Measurements from ENCODE around the gene ARHGAP15.

ARHGAP15 gene

GRCh38 chr2:143690235-143690634, 561.0 kb downstream of the ARHGAP15 start:
- no peak for DNase-seq (ENCODE audit: low read depth)

GRCh38 chr2:143691121-143691520, 561.9 kb downstream of the ARHGAP15 start:
- no peak for DNase-seq (ENCODE audit: low read depth)

GRCh38 chr2:143692162-143692561, 562.9 kb downstream of the ARHGAP15 start:
- no peak for DNase-seq (ENCODE audit: low read depth)

- DNase-seq (ENCODE audit: low read depth): no peak
Observed at GRCh38 chr2:143692967-143693366, 563.7 kb downstream of the ARHGAP15 start.

GRCh38 chr2:143694335-143694734, 565.1 kb downstream of the ARHGAP15 start:
- DNase-seq (ENCODE audit: low read depth): no peak

- DNase-seq (ENCODE audit: low read depth): no peak
Observed at GRCh38 chr2:143696651-143697050, 567.4 kb downstream of the ARHGAP15 start.

GRCh38 chr2:143697744-143698143, 568.5 kb downstream of the ARHGAP15 start:
- no peak for DNase-seq (ENCODE audit: low read depth)

- DNase-seq (ENCODE audit: low read depth): no peak
Observed at GRCh38 chr2:143698352-143698751, 569.1 kb downstream of the ARHGAP15 start.

- DNase-seq (ENCODE audit: low read depth): no peak
Observed at GRCh38 chr2:143698888-143699570, 569.8 kb downstream of the ARHGAP15 start.

- DNase-seq (ENCODE audit: low read depth): no peak
Observed at GRCh38 chr2:143700865-143701264, 571.6 kb downstream of the ARHGAP15 start.

- DNase-seq (ENCODE audit: low read depth): no peak
Observed at GRCh38 chr2:143701785-143702184, 572.6 kb downstream of the ARHGAP15 start.

GRCh38 chr2:143702931-143703330, 573.7 kb downstream of the ARHGAP15 start:
- DNase-seq (ENCODE audit: low read depth): no peak

GRCh38 chr2:143704451-143705106, 575.4 kb downstream of the ARHGAP15 start:
- DNase-seq (ENCODE audit: low read depth): no peak

GRCh38 chr2:143705108-143705707, 576.0 kb downstream of the ARHGAP15 start:
- DNase-seq (ENCODE audit: low read depth): no peak

GRCh38 chr2:143706354-143706753, 577.1 kb downstream of the ARHGAP15 start:
- DNase-seq (ENCODE audit: low read depth): no peak

- DNase-seq (ENCODE audit: low read depth): no peak
Observed at GRCh38 chr2:143708682-143709081, 579.5 kb downstream of the ARHGAP15 start.

GRCh38 chr2:143710196-143710595, 581.0 kb downstream of the ARHGAP15 start:
- no peak for DNase-seq (ENCODE audit: low read depth)

GRCh38 chr2:143710879-143711278, 581.7 kb downstream of the ARHGAP15 start:
- DNase-seq (ENCODE audit: low read depth): no peak

GRCh38 chr2:143716522-143716921, 587.3 kb downstream of the ARHGAP15 start:
- DNase-seq (ENCODE audit: low read depth): no peak

- no peak for DNase-seq (ENCODE audit: low read depth)
Observed at GRCh38 chr2:143717053-143717452, 587.8 kb downstream of the ARHGAP15 start.

- no peak for DNase-seq (ENCODE audit: low read depth)
Observed at GRCh38 chr2:143717536-143718168, 588.4 kb downstream of the ARHGAP15 start.

- DNase-seq (ENCODE audit: low read depth): no peak
Observed at GRCh38 chr2:143718745-143719144, 589.5 kb downstream of the ARHGAP15 start.

GRCh38 chr2:143719406-143719805, 590.2 kb downstream of the ARHGAP15 start:
- DNase-seq (ENCODE audit: low read depth): no peak
